Esophagus squamous epithelium (tissue), 5 donors: ENCODE data around the gene MIA. TPM values are rescaled to one million over a fixed set of nuclear protein-coding genes. Genes with fewer than 3 reads are reported as not detected.
"Not testable (repeated sequence)": the region's sequence is repeated elsewhere in the genome, so short reads cannot be mapped to it uniquely, and the experiment has no call there.

Experiments
- DNase-seq: peaks from one replicate; lab custom pipeline; 2025; lab: John Stamatoyannopoulos, UW
- H3K27ac ChIP-seq, 4 donors: fragments of 200-600 bp; sonication (generic); one replicate each; pipeline ENCODE4 v1.5.1; 2016 to 2019; ENCODE audit warnings: mild to moderate bottlenecking in 1 of 4
- H3K27me3 ChIP-seq, 4 donors: fragments of 200-600 bp; sonication (generic); 1 replicate in 3 of 4; 2 replicates in 1 of 4; pipeline versions ENCODE4 v1.5.1 to v1.6.0; 2017 to 2021; ENCODE audit warnings: antibody characterized with exemption in 1 of 4
- H3K36me3 ChIP-seq, 3 donors: fragments of 200-600 bp; sonication (generic); one replicate each; pipeline ENCODE4 v1.5.1; 2016 to 2019
- H3K4me1 ChIP-seq, 3 donors: fragments of 200-600 bp; sonication (generic); one replicate each; pipeline ENCODE4 v1.5.1; 2017 to 2019
- H3K4me3 ChIP-seq, 4 donors: fragments of 200-600 bp; sonication (generic); 1 replicate in 3 of 4; 2 replicates in 1 of 4; pipeline ENCODE4 v1.5.1; 2016 to 2019; ENCODE audit warnings: mild to moderate bottlenecking in 2 of 4, moderate library complexity in 1 of 4
- H3K9me3 ChIP-seq, 3 donors: fragments of 200-600 bp; sonication (generic); one replicate each; pipeline ENCODE4 v1.5.1; 2016 to 2019
- POLR2A ChIP-seq, 4 donors: fragments of 450-650 bp; IDR thresholded peaks; one replicate each; pipeline ENCODE4 v1.6.1; 2017; ENCODE audit warnings: antibody characterized with exemption in 4 of 4, mild to moderate bottlenecking in 4 of 4, moderate library complexity in 3 of 4
- WGBS, 2 donors: methylation state at CpG; one replicate each; pipeline ENCODE4 v1.1.5; 2018; 5-methylcytosine and 5-hydroxymethylcytosine counted together
- intact Hi-C: fragments of 100-400 bp; cut with DNase I; formaldehyde crosslinking; loops from one replicate; pipeline ENCODE4 v1.15.0; 2022
- total RNA-seq, 4 donors: library from RNA; depleted of rRNA; stranded (reverse); fragments of >200 nt; gene quantifications; one replicate each; pipeline ENCODE4 v1.1.0, GENCODE V29; 2016
- TF ChIP-seq, protein P1 (sequence below), 6 experiments: fragments of 450-650 bp in 4 of 6; fragments of 200-600 bp in 2 of 6; sonication (generic) in 2 of 6; IDR thresholded peaks; one replicate each; pipeline ENCODE4 v1.5.1; 2016 to 2019; ENCODE audit warnings: antibody characterized with exemption in 6 of 6, mild to moderate bottlenecking in 4 of 6, moderate library complexity in 4 of 6
- donor health status: DM: yes; HTN: yes; CAD: no.

MIA gene
- total RNA-seq, 4 donors from 2014 or later = 3.7 TPM; not detected in 3

DNA sequence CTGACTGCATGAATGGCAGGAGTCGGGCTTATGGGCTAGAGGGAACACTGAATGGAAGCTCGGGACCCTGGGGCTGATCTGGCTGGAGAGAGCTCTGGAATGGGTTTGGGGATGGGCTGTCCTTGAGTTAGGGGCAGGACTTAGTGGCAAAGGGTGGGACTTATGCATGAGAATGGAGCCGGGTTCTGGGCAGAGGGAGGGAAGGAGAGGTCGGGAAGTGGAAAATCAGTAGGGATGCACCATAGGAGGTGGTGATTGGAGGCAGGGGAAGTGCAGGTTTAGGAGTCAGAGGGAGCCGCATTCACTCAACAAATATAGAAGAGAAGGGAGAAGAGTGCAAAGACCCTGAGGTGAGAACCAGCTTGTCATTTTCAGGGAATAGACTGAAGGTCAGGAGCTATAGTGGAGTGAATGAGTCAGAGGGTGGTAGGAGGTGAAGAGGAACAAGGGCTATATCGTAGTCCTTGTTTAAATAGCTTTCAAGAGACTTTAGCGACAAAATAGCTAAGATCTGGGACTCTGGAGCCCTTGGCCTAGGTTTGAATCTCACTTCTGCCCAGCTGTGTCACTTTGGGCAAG, 3.5 kb downstream of the MIA start:
- intact Hi-C loops = no loop called here
- H3K27ac ChIP-seq = peak overlapping the region; percentile 96 to 100 (median 98)
- WGBS, 2 donors = 9 to 17% methylated on average over 7 of the region's 7 CpGs
- H3K9me3 ChIP-seq = no peaks in the 10 kb centered on the region
- no peaks in the 10 kb centered on the region for H3K27me3 ChIP-seq
- DNase-seq = no peak
- H3K4me3 ChIP-seq = peak overlapping the region; percentile 67 to 85 (median 78)
- H3K4me1 ChIP-seq = peaks cover 12 to 26% (median 16%) of the 10 kb centered on the region in 3 donors
- H3K36me3 ChIP-seq = peaks cover 0 to 23% (median 0%) of the 10 kb centered on the region in 3 donors
- no peak for TF ChIP-seq POLR2A (IDR thresholded peaks at IDR 0.05)
- TF ChIP-seq, protein P1, sequence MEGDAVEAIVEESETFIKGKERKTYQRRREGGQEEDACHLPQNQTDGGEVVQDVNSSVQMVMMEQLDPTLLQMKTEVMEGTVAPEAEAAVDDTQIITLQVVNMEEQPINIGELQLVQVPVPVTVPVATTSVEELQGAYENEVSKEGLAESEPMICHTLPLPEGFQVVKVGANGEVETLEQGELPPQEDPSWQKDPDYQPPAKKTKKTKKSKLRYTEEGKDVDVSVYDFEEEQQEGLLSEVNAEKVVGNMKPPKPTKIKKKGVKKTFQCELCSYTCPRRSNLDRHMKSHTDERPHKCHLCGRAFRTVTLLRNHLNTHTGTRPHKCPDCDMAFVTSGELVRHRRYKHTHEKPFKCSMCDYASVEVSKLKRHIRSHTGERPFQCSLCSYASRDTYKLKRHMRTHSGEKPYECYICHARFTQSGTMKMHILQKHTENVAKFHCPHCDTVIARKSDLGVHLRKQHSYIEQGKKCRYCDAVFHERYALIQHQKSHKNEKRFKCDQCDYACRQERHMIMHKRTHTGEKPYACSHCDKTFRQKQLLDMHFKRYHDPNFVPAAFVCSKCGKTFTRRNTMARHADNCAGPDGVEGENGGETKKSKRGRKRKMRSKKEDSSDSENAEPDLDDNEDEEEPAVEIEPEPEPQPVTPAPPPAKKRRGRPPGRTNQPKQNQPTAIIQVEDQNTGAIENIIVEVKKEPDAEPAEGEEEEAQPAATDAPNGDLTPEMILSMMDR (IDR thresholded peaks at IDR 0.05) = no peak

DNA sequence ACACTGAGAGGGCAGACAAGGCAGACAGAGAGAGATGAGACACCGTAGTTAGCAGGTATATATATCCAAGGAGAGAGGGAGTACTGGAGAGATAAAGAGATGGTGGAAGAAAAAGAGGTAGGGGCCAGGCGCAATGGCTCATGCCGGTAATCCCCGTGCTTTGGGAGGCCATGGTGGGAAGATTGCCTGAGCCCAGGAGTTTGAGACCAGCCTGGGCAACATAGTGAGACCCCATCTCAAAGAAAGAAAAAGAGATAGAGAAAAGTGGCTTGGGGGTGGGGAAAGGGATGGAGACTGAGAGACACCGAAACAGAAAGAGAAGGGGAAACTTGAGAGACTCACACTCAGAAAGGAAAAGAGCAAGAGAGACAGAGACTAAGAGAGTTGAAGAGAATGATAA, 5.3 kb downstream of the MIA start:
- WGBS, 2 donors = 92 to 94% methylated on average over 5 of the region's 5 CpGs
- H3K4me1 ChIP-seq = peaks cover 12 to 26% (median 16%) of the 10 kb centered on the region in 3 donors
- TF ChIP-seq, protein P1 (IDR thresholded peaks at IDR 0.05) = no peak
- TF ChIP-seq POLR2A (IDR thresholded peaks at IDR 0.05) = no peak
- H3K9me3 ChIP-seq = no peaks in the 10 kb centered on the region
- peaks cover 0 to 41% (median 0%) of the 10 kb centered on the region in 3 donors for H3K36me3 ChIP-seq
- intact Hi-C loops = no loop called here
- H3K4me3 ChIP-seq = no peak overlapping the region
- no peaks in the 10 kb centered on the region for H3K27me3 ChIP-seq
- H3K27ac ChIP-seq = no peak overlapping the region
- DNase-seq = no peak

DNA sequence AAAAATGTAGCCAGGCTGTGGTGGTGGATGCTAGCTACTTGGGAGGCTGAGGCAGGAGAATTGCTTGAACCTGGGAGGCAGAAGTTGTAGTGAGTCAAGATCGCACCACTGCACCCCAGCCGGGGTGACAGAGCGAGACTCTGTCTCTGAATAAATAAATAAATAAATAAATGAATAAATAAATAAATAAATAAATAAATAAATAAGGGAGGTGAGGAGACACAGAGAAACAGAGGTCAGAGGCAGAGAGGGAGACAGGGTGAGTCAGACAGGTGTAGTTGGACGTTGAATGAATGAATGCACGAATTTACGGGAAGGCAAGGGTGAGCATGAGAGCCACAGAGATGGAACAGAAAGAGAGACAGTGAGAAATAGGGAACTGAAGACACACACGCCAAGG, 5.8 kb downstream of the MIA start:
- 95 to 97% methylated on average over 7 of the region's 7 CpGs for WGBS, 2 donors
- no peak for TF ChIP-seq POLR2A (IDR thresholded peaks at IDR 0.05)
- TF ChIP-seq, protein P1 (IDR thresholded peaks at IDR 0.05) = no peak
- Histone ChIP-seq H3K36me3 (peaks cover 0 to 44% (median 0%) of the 10 kb centered on the region in 3 donors), H3K27ac (no peak overlapping the region), H3K27me3 (no peaks in the 10 kb centered on the region), H3K9me3 (no peaks in the 10 kb centered on the region), H3K4me1 (peaks cover 12 to 26% (median 16%) of the 10 kb centered on the region in 3 donors), H3K4me3 (no peak overlapping the region)
- no peak for DNase-seq
- intact Hi-C loops = no loop called here

GRCh38 chr19:40783711-40784110, 8.4 kb downstream of the MIA start:
- Histone ChIP-seq H3K27me3 (no peaks in the 10 kb centered on the region), H3K4me1 (peaks cover 6 to 12% (median 9%) of the 10 kb centered on the region in 3 donors), H3K27ac (no peak overlapping the region), H3K4me3 (no peak overlapping the region), H3K36me3 (peaks cover 0 to 65% (median 0%) of the 10 kb centered on the region in 3 donors), H3K9me3 (no peaks in the 10 kb centered on the region)
- 93% methylated on average over 3 to 8 of the region's 14 CpGs for WGBS, 2 donors
- intact Hi-C loops = no loop called here
- TF ChIP-seq, protein P1 (IDR thresholded peaks at IDR 0.05) = no peak
- TF ChIP-seq POLR2A (IDR thresholded peaks at IDR 0.05) = no peak
- DNase-seq = no peak

GRCh38 chr19:40784146-40784545, 8.8 kb downstream of the MIA start:
- WGBS, 2 donors = 90 to 100% methylated on average over 1 of the region's 2 CpGs
- DNase-seq, H3K27me3 ChIP-seq, H3K27ac ChIP-seq, intact Hi-C loops, H3K9me3 ChIP-seq, H3K4me3 ChIP-seq, H3K4me1 ChIP-seq: not testable (repeated sequence)
- peaks cover 0 to 70% (median 0%) of the 10 kb centered on the region in 3 donors for H3K36me3 ChIP-seq
